SHP77 treated with DMSO at 0.1 percent for 48 hours (cell line): ENCODE data around the gene TNNI3K.
A peak's percentile ranks its signal among the peaks of the same experiment; 100 is the strongest.

ENCODE experiments used
- DNase-seq: peaks from one replicate; lab custom pipeline; 2025; lab: John Stamatoyannopoulos, UW

The TNNI3K gene

DNA sequence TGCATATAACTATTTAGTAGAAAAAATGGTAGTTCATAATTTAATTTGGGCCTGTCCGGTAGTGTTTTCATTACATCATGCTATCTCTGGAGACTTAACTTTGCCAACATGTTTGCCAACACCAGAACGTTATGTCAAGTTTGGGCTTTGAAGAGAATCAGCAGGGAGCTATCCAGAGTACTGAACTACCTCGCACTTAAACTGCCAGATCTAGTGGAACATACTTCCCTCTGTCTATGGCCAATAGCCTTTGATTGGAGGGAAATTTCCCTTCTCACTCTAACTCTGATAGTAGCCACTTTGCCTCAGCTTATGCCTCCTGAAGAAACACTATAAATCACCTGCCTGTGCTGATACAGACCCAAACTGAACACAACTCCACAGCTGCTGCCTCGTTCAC lies 267.2 kb downstream of the TNNI3K start:
- no peak for DNase-seq

DNA sequence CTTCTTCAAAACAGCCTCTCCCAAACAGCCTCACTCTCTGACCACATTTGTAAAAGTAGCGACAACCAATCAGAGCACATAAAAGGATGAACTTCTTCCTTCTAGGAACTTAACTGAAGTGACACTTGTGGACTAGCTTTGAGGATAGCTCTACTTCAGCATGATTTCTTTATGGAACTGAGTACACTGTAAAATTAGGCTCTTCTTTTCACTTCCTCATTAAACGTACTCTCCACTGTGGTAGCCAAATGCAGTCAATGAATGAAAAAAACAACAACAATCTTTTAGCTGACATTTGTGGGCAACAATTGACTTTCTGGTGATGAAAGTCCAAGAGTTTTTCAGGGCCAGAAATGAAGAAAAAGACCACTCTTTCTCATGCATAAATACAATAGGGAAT lies 267.7 kb downstream of the TNNI3K start:
- no peak for DNase-seq

DNA sequence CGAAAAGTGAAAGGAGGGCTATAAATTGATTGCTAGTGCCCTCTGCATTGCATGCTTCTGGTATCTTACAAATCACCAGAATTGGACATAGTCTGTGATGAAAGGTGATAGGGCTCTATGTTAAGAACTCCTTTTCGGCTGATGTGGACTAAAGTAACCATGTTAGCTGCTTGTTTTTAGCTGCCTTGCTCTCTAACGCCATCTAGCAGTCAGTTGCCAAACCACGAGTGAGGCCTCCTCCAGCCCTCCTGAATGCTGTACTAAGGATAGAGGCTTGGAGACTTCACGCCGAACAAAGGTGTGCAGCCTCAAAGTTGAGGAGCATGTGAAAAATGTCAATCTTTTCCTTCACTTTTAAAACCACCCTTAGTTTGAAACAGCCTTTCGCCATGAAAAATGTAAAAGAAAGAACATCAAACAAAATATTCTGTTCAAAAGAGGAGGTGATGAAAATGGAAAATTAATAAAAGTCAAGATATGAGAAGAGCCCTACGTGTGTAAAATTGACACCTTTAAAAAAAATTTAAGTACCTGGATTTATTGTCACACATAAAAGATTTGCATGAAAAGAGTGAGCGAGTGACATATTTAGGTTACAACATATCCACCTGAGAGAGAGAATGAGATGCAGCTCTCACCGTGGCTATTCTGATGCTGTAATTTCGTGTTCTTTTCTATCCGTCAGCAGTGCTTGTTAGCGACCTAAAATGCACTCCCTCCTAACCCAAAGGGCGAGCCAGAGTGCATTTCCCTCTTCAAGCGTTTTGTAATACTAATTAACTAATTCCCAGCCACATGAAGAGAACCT lies 269.1 kb downstream of the TNNI3K start:
- peak; percentile 62 for DNase-seq

GRCh38 chr1:74504933-74505512 lies 269.8 kb downstream of the TNNI3K start:
- peak; percentile 50 for DNase-seq

DNA sequence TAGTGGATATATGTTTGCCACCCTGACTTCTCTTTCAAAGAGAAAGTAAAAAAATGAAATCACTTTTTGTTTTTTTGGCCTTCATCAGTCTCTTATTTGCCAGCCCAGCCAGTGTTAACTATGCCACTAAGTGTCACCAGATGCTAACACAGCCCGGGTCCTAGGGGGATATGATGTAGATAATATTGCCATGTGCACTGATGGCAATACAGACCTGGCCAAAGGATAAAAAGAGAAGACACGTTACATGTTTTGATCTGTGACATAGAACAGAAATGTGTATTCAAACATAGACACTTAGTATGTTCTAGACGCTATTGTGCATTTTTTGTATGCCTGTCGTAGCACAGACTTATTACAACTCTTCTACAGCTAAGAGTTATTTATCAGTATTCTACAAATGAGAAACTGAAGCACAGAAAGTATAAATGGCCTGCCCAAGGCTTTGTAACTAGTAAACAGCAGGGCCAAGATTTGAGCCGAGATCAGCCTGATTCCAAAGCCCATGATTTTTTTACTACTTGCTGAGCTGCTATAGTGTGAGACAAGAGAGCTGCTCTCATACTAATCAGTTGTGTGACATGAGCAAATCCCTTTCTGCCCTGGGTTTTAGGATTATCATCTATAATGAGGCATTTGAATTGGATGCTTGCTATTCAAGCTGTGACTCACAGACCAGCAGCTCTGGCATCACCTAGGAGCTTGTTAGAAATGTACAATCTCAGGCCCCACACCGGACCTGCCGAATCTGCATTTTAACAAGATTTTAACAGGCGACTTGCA lies 270.9 kb downstream of the TNNI3K start:
- no peak for DNase-seq

DNA sequence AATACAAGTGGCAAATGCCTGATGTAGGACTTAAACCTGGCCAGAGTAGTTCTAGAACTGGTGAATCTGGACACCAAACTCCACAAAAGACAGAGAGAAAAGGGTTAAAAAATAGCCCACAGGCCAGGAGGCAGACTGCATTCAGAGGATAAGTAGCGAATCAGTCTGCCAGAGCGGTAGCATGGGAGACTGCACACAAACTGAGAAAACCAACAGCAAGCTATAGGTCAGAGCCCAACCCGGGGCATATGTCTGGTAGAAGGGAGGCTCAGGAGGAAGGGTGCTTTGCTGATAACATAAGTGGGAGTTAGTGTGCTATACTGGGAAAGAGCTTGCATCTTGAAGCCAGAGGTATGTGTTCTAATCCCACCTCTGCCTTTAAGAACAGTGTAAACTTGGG lies 273.3 kb downstream of the TNNI3K start:
- DNase-seq = no peak

DNA sequence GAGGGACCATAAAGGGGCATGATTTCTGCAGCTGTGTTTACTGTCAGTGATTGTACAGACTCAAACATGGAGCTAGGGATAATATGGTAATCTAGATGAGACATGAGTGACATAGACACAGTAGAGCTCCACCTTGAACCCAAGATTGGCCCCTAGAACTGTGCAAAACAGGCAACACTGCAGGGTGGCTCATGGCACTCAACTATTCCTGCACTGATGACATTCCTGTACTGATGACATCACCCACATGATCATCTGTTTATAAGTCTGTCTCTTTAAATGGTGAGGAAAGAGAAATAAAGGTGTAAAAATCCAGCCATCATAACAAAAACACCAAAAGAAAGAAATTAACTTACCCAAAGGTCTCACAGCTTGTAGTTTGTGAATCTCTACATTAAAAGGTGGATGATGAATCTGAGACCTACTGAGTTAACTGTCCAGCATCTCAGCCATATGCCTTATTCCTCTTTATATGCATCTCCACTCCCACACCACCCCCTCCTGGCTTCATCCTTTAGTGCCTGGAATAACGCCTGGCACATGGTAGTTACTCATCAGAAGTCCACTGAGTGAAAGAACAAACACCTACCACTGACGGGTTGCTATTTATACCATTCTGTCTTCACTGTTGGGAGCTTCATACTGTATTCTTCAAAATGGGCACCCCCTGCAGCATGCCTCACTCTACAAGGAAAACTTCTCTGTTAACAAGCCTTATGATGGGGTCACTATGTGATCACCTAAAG lies 277.2 kb downstream of the TNNI3K start, which contains the start of gene LRRC53:
LRRC53 (minus strand) TSS at position 442 of the 746 bp plus-strand sequence. CDS start 29,262 bp downstream, outside the sequence.
- peak; percentile 8 for DNase-seq

DNA sequence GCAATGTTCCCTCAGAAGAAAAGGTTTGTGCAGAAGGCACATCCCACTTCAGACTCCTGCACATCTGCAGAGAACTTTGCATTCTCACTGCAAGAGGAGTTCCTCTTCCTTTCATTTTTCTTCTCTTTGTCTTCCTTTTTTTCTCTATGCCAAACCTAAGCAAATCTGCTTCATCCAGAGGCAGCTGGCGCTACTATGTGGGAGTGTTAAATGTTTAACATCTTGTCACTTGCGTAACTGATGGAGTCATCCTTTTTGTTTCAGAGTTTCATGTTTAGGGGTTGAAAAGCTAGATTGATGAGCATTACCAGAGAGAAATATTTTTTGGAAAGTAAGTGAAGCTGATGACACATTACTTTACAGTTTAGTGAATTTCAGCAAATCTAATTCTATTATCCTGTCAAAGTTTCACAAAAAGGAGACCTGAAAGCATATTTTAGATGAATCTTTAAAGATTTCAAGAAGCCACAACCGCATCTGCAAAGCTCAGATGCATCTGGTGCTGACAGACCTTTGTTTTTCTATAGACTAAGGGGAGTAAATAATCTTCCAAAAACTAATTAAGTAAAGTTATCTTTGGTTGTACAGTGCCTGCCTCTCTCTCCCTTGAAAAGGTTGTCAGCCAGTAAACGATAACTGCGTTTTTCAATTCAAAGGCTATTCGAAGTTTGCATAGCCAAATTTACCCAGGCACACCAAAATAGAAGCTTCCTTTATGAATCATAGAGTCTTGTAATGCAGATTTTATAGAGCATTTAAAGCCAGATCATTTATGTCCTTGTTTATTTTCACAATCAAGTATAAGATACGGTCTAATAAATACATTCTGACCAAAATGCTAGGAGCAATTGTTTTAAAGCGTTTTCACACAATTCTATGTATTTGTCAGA lies 278.5 kb downstream of the TNNI3K start:
- DNase-seq = no peak

DNA sequence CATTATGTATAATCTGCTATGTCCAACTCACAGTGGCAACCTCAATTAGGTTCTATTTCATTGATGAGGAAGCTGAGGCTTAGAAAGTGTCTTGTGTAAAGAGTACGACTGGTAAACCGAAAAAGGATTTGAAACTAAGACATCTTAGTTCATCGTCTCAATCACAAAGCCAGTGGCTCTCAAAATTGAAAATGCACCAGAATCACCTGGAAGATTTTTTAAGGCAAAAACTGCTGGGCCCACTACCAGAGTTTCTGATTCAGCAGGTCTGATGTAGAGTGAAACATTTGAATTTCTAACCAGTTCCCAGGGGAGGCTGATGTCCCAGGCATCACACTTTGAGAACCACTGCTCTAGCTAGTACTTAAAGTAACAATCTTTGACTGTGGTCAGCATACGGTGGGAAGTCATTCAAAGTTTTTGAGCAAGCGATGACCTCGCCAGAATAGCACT lies 282.4 kb downstream of the TNNI3K start:
- no peak for DNase-seq

- DNase-seq = no peak
Measured at GRCh38 chr1:74522148-74522547, 287.0 kb downstream of the TNNI3K start.

GRCh38 chr1:74523873-74524480 lies 288.8 kb downstream of the TNNI3K start:
- no peak for DNase-seq

DNA sequence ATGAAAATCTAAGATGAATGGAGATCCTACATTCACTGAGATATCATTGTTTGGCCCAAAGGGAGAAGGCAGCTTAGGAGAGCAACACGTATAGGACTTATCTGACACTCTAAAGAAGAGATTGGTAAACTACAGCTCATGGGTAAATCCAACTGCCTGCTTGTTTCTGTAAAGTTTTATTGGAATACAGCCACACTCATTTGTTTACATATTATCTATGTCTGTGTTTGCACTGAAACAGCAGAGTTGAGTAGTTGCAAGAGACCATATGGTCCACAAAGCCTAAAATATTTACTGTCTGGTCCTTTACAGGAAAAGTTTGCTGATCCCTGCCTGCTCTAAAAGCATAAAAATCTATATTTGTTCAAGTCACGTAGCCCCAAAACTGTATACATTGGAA lies 291.5 kb downstream of the TNNI3K start:
- DNase-seq = no peak

GRCh38 chr1:74528123-74528522 lies 292.9 kb downstream of the TNNI3K start:
- no peak for DNase-seq

- DNase-seq = no peak
Measured at GRCh38 chr1:74530892-74531291, 295.7 kb downstream of the TNNI3K start.

DNA sequence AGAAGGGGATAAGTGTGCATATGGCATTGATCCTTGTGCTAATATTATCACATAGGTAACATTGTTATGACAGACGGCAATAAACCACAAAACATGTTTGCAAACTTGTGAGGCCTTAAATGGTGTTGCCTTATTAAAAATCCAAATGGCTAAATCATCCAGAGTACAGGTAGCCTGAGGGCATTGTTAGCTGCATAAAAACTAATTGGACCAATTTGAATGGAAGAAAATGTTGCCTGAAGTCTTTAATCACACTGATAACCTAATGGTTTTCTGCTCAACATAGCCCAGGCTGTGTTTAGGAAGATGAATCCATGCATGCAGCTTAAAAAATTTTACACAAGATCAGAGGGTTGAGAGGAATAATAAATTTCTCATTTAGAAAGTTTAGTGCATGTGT lies 296.6 kb downstream of the TNNI3K start:
- DNase-seq = no peak

- no peak for DNase-seq
Measured at GRCh38 chr1:74534241-74534640, 299.1 kb downstream of the TNNI3K start.

GRCh38 chr1:74545821-74546220 lies 310.6 kb downstream of the TNNI3K start:
- DNase-seq = no peak

DNA sequence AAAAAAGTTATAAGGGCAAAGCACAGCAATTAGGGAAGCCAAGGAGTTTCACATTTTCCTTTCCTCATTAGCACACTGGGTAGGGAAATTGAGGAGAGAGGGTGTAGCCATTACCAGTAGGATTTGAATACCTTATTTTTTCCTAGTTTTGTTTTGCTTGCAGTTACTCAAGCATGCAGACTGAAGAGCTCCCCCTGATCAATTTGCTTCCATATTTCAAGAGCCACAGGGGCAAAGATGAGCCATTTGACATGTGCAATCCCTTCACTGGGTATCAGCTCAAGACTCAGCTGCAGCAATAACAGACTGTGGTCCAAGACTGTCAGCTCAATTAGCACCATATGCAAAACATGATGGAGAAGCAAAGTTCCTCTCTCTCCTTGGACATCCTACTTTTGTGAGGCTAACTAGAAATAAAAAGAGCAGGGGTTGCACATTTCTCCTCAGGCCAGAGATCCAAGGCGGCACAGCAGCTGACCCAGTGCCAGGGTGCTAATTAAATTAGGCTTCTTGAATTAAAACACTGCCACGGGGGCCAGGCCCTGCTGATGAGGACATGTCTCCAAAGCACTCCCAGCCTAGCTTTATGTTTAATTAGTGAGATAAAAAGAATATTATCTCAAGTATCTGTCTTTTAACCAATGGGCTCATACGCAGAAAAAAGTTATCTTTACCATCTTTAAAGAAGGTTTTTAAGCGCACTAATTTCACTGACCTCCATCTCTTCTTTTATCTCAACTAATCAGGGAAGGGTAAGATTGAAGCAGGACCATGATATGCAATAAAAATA lies 314.0 kb downstream of the TNNI3K start:
- DNase-seq = no peak

DNA sequence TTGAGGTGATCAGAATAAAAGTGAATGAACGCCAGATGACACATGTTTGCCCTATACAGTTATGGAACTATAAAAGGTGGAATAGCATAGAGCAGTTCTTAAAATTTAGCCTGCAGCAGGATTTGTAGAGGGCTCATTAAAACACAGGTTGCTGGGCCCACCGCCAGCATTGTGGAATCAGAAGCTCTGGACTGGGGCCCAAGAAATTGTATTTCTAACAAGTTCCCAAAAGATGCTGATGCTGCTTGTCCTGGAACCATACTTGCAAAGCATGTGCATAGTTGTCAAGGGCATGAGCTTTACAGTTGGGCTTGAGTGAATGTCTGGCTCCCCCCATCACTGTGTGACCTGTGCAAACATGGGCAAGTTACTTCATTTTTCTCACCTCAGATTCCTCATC lies 314.7 kb downstream of the TNNI3K start:
- no peak for DNase-seq
